Liver (tissue), 3 donors: ENCODE data around the gene BBS4.

Experiments used
- CTCF ChIP-seq: fragments of 150-350 bp; IDR thresholded peaks from 2 replicates; pipeline ENCODE4 v1.5.1; 2017; ENCODE audit warnings: improper control_type of control experiment, low read depth, low read length; ENCODE audit not compliant: missing input control
- GABPA ChIP-seq, 2 donors: IDR thresholded peaks in 1 of 2; conservative IDR thresholded peaks in 1 of 2; 2 replicates each; pipeline ENCODE4 v1.6.1; 2016; ENCODE audit warnings: antibody characterized with exemption in 2 of 2, mild to moderate bottlenecking in 1 of 2, moderate library complexity in 1 of 2
- JUND ChIP-seq, 2 donors: IDR thresholded peaks; 2 replicates each; pipeline ENCODE4 v1.6.1; 2016; ENCODE audit warnings: antibody characterized with exemption in 2 of 2
- RAD21 ChIP-seq, 2 donors: IDR thresholded peaks; 2 replicates each; pipeline ENCODE4 v1.6.1; 2016; ENCODE audit warnings: antibody characterized with exemption in 2 of 2, mild to moderate bottlenecking in 2 of 2
- donor health status: healthy.
- donor health status: healthy.

- TF ChIP-seq CTCF, result no peak
- no peak for TF ChIP-seq GABPA (IDR thresholded peaks at IDR 0.05 in 1 of 2, conservative IDR thresholded peaks at IDR 0.05 in 1 of 2)
- no peak for TF ChIP-seq RAD21 (IDR thresholded peaks at IDR 0.05)
- no peak for TF ChIP-seq JUND (IDR thresholded peaks at IDR 0.05)
Observed at GRCh38 chr15:72733941-72734738, 48.1 kb downstream of the BBS4 start.
